ENCODE data around the gene ROCK2.

DNA sequence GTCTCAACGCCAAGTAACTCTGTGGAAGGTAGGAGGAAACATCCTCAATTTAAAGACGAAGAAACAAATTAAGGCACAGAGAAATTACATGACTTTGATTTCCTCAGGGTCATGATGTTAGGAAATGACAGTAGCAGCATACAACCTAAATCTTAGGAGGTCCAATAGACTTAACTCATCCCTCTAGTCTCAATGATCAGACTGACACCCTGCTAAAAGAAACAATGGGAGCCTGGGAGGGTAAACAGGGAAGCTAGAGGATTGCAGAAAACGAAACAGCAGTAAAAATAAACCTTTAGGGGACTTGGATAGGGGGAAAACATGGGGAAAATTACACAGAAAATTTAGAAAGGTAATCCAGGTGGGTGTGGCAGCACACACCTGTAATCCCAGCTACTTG, 56.0 kb downstream of the ROCK2 start:
- TF ChIP-seq, protein P1, sequence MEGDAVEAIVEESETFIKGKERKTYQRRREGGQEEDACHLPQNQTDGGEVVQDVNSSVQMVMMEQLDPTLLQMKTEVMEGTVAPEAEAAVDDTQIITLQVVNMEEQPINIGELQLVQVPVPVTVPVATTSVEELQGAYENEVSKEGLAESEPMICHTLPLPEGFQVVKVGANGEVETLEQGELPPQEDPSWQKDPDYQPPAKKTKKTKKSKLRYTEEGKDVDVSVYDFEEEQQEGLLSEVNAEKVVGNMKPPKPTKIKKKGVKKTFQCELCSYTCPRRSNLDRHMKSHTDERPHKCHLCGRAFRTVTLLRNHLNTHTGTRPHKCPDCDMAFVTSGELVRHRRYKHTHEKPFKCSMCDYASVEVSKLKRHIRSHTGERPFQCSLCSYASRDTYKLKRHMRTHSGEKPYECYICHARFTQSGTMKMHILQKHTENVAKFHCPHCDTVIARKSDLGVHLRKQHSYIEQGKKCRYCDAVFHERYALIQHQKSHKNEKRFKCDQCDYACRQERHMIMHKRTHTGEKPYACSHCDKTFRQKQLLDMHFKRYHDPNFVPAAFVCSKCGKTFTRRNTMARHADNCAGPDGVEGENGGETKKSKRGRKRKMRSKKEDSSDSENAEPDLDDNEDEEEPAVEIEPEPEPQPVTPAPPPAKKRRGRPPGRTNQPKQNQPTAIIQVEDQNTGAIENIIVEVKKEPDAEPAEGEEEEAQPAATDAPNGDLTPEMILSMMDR (IDR thresholded peaks at IDR 0.05): no peak
- no peak for TF ChIP-seq POLR2A (IDR thresholded peaks at IDR 0.05)
